NOMO-1 (cell line): Measurements from ENCODE around the gene ITGA8.

Source experiments
- DNase-seq, 2 experiments: peaks; one replicate each; lab custom pipeline; 2025; ENCODE audit not compliant: unreplicated experiment in 2 of 2; lab: John Stamatoyannopoulos, UW

ITGA8 gene

GRCh38 chr10:15737656-15738055 is 17.9 kb upstream of the ITGA8 start:
- no peak for DNase-seq

- no peak for DNase-seq
These were observed 16.0 kb upstream of the ITGA8 start for GRCh38 chr10:15735763-15736162.

- DNase-seq: no peak
These were observed 10.6 kb upstream of the ITGA8 start for GRCh38 chr10:15730341-15730740.

- no peak for DNase-seq
These were observed 10.2 kb upstream of the ITGA8 start for GRCh38 chr10:15729890-15730289.

GRCh38 chr10:15726042-15726441 is 6.3 kb upstream of the ITGA8 start:
- no peak for DNase-seq

- no peak for DNase-seq
These were observed 5.9 kb upstream of the ITGA8 start for GRCh38 chr10:15725603-15726002.

GRCh38 chr10:15724683-15725082 is 5.0 kb upstream of the ITGA8 start:
- no peak for DNase-seq

GRCh38 chr10:15723803-15724202 is 4.1 kb upstream of the ITGA8 start:
- no peak for DNase-seq

- DNase-seq: no peak
These were observed 1.0 kb upstream of the ITGA8 start for GRCh38 chr10:15720635-15721287.

- DNase-seq: no peak
These were observed 448 bp downstream of the ITGA8 start for GRCh38 chr10:15719049-15719898.

- no peak for DNase-seq
These were observed 1.1 kb downstream of the ITGA8 start for GRCh38 chr10:15718694-15719048.

- no peak for DNase-seq
These were observed 4.0 kb downstream of the ITGA8 start for GRCh38 chr10:15715619-15716227.

GRCh38 chr10:15714847-15715246 is 4.9 kb downstream of the ITGA8 start:
- DNase-seq: no peak

- no peak for DNase-seq
These were observed 6.8 kb downstream of the ITGA8 start for GRCh38 chr10:15712883-15713282.

GRCh38 chr10:15710455-15710854 is 9.3 kb downstream of the ITGA8 start:
- DNase-seq: no peak

- no peak for DNase-seq
These were observed 14.4 kb downstream of the ITGA8 start for GRCh38 chr10:15705298-15705697.

- DNase-seq: no peak
These were observed 15.1 kb downstream of the ITGA8 start for GRCh38 chr10:15704581-15704968.

GRCh38 chr10:15703944-15704580 is 15.7 kb downstream of the ITGA8 start:
- no peak for DNase-seq

- no peak for DNase-seq
These were observed 16.4 kb downstream of the ITGA8 start for GRCh38 chr10:15703151-15703880.

GRCh38 chr10:15700078-15700674 is 19.5 kb downstream of the ITGA8 start:
- DNase-seq: no peak
